ENCODE measurements around the gene DAPK1.

DAPK1 gene

GRCh38 chr9:87672586-87672985, 174.9 kb downstream of the DAPK1 start:
- no peak for ATAC-seq
- peaks cover 2% of the 10 kb centered on the region for H3K27me3 Mint-ChIP-seq

GRCh38 chr9:87673446-87674120, 175.9 kb downstream of the DAPK1 start:
- Mint-ChIP-seq H3K27me3 (peaks cover 2% of the 10 kb centered on the region), H3K4me1 (no peaks in the 10 kb centered on the region), H3K4me3 (no peak overlapping the region), H3K9me3 (no peaks in the 10 kb centered on the region), H3K27ac (no peak overlapping the region), H3K36me3 (ENCODE audit: low read depth) (no peaks in the 10 kb centered on the region)
- ATAC-seq (no peak), DNase-seq (no peak)

More at GRCh38 chr9:87672586-87672985, 174.9 kb downstream of the DAPK1 start:
- H3K27ac Mint-ChIP-seq = no peak overlapping the region
- H3K9me3 Mint-ChIP-seq = no peaks in the 10 kb centered on the region
- no peaks in the 10 kb centered on the region for H3K4me1 Mint-ChIP-seq
- DNase-seq = no peak
- H3K4me3 Mint-ChIP-seq = no peak overlapping the region
- no peaks in the 10 kb centered on the region for H3K36me3 Mint-ChIP-seq (ENCODE audit: low read depth)

GRCh38 chr9:87674565-87675299, 177.1 kb downstream of the DAPK1 start:
- Mint-ChIP-seq H3K27me3 (peaks cover 2% of the 10 kb centered on the region), H3K9me3 (no peaks in the 10 kb centered on the region), H3K4me3 (no peak overlapping the region), H3K27ac (no peak overlapping the region), H3K4me1 (no peaks in the 10 kb centered on the region), H3K36me3 (ENCODE audit: low read depth) (no peaks in the 10 kb centered on the region)
- ATAC-seq (no peak), DNase-seq (no peak)

GRCh38 chr9:87675906-87676515, 178.3 kb downstream of the DAPK1 start:
- no peak for DNase-seq
- H3K4me1 Mint-ChIP-seq = no peaks in the 10 kb centered on the region
- no peaks in the 10 kb centered on the region for H3K36me3 Mint-ChIP-seq (ENCODE audit: low read depth)
- no peaks in the 10 kb centered on the region for H3K9me3 Mint-ChIP-seq
- no peak overlapping the region for H3K4me3 Mint-ChIP-seq
- H3K27me3 Mint-ChIP-seq = peaks cover 2% of the 10 kb centered on the region
- no peak overlapping the region for H3K27ac Mint-ChIP-seq
- ATAC-seq = no peak

- no peak overlapping the region for H3K27ac Mint-ChIP-seq
- no peaks in the 10 kb centered on the region for H3K9me3 Mint-ChIP-seq
- no peaks in the 10 kb centered on the region for H3K4me1 Mint-ChIP-seq
- H3K36me3 Mint-ChIP-seq (ENCODE audit: low read depth) = no peaks in the 10 kb centered on the region
- DNase-seq = no peak
- no peak overlapping the region for H3K4me3 Mint-ChIP-seq
- no peak for ATAC-seq
- H3K27me3 Mint-ChIP-seq = peaks cover 2% of the 10 kb centered on the region
Observed at GRCh38 chr9:87676976-87677775, 179.5 kb downstream of the DAPK1 start.

GRCh38 chr9:87677776-87678587, 180.3 kb downstream of the DAPK1 start:
- peaks cover 2% of the 10 kb centered on the region for H3K27me3 Mint-ChIP-seq
- no peaks in the 10 kb centered on the region for H3K4me1 Mint-ChIP-seq
- ATAC-seq (no peak), DNase-seq (no peak)
- no peak overlapping the region for H3K27ac Mint-ChIP-seq
- H3K36me3 Mint-ChIP-seq (ENCODE audit: low read depth) = no peaks in the 10 kb centered on the region
- no peak overlapping the region for H3K4me3 Mint-ChIP-seq
- H3K9me3 Mint-ChIP-seq = no peaks in the 10 kb centered on the region

GRCh38 chr9:87678650-87679355, 181.1 kb downstream of the DAPK1 start:
- no peaks in the 10 kb centered on the region for H3K9me3 Mint-ChIP-seq
- no peak overlapping the region for H3K27ac Mint-ChIP-seq
- DNase-seq (peak; percentile 30), ATAC-seq (no peak)
- no peak overlapping the region for H3K4me3 Mint-ChIP-seq
- H3K4me1 Mint-ChIP-seq = no peaks in the 10 kb centered on the region
- peaks cover 2% of the 10 kb centered on the region for H3K27me3 Mint-ChIP-seq
- no peaks in the 10 kb centered on the region for H3K36me3 Mint-ChIP-seq (ENCODE audit: low read depth)

- Mint-ChIP-seq H3K27me3 (no peaks in the 10 kb centered on the region), H3K4me3 (no peak overlapping the region), H3K9me3 (no peaks in the 10 kb centered on the region), H3K4me1 (peaks cover 6% of the 10 kb centered on the region), H3K36me3 (ENCODE audit: low read depth) (no peaks in the 10 kb centered on the region), H3K27ac (no peak overlapping the region)
- DNase-seq (no peak), ATAC-seq (no peak)
Observed at GRCh38 chr9:87681271-87682061, 183.8 kb downstream of the DAPK1 start.

GRCh38 chr9:87682085-87682484, 184.4 kb downstream of the DAPK1 start:
- peaks cover 6% of the 10 kb centered on the region for H3K4me1 Mint-ChIP-seq
- no peaks in the 10 kb centered on the region for H3K9me3 Mint-ChIP-seq
- H3K4me3 Mint-ChIP-seq = no peak overlapping the region
- no peaks in the 10 kb centered on the region for H3K27me3 Mint-ChIP-seq
- no peak overlapping the region for H3K27ac Mint-ChIP-seq
- DNase-seq (no peak), ATAC-seq (no peak)
- H3K36me3 Mint-ChIP-seq (ENCODE audit: low read depth) = no peaks in the 10 kb centered on the region

- DNase-seq (no peak), ATAC-seq (no peak)
- Mint-ChIP-seq H3K4me3 (no peak overlapping the region), H3K27ac (no peak overlapping the region), H3K27me3 (no peaks in the 10 kb centered on the region), H3K9me3 (no peaks in the 10 kb centered on the region), H3K36me3 (ENCODE audit: low read depth) (no peaks in the 10 kb centered on the region), H3K4me1 (peaks cover 6% of the 10 kb centered on the region)
Observed at GRCh38 chr9:87682618-87683017, 185.0 kb downstream of the DAPK1 start.

GRCh38 chr9:87683751-87684626, 186.3 kb downstream of the DAPK1 start:
- Mint-ChIP-seq H3K4me3 (no peak overlapping the region), H3K27ac (no peak overlapping the region), H3K36me3 (ENCODE audit: low read depth) (no peaks in the 10 kb centered on the region), H3K27me3 (no peaks in the 10 kb centered on the region), H3K4me1 (peaks cover 6% of the 10 kb centered on the region), H3K9me3 (no peaks in the 10 kb centered on the region)
- no peak for ATAC-seq
- no peak for DNase-seq

GRCh38 chr9:87684627-87685219, 187.1 kb downstream of the DAPK1 start:
- H3K36me3 Mint-ChIP-seq (ENCODE audit: low read depth) = no peaks in the 10 kb centered on the region
- H3K27me3 Mint-ChIP-seq = no peaks in the 10 kb centered on the region
- peaks cover 6% of the 10 kb centered on the region for H3K4me1 Mint-ChIP-seq
- DNase-seq (no peak), ATAC-seq (no peak)
- H3K4me3 Mint-ChIP-seq = no peak overlapping the region
- H3K27ac Mint-ChIP-seq = no peak overlapping the region
- H3K9me3 Mint-ChIP-seq = no peaks in the 10 kb centered on the region

Data from activated naive CD8-positive, alpha-beta T cell treated with anti-CD3 and anti-CD28 coated beads, Interleukin-2, amount 50 U/mL, for 24 hours (primary cell).